Stimulated activated CD8-positive, alpha-beta memory T cell treated with anti-CD3 and anti-CD28 coated beads, Interleukin-4, amount 100 ng/mL, for 4 hours (primary cell): ENCODE results near the gene ILKAP.

Source experiments
- DNase-seq, 2 donors: peaks; one replicate each; pipeline ENCODE4 v3.0.0-alpha.2; 2020; ENCODE audit warnings: low read depth in 2 of 2, low spot score in 1 of 2

Gene ILKAP

GRCh38 chr2:238237431-238238135 is 34.1 kb upstream of the ILKAP start:
- no peak for DNase-seq

GRCh38 chr2:238236571-238236970 is 33.1 kb upstream of the ILKAP start:
- no peak for DNase-seq

GRCh38 chr2:238235856-238236255 is 32.4 kb upstream of the ILKAP start:
- DNase-seq, result no peak

GRCh38 chr2:238235331-238235732 is 31.8 kb upstream of the ILKAP start:
- no peak for DNase-seq

- DNase-seq, result no peak
Observed at GRCh38 chr2:238233625-238234024, 30.1 kb upstream of the ILKAP start.

GRCh38 chr2:238231809-238232208 is 28.3 kb upstream of the ILKAP start:
- DNase-seq, result no peak

- DNase-seq, result peak; percentile 42 to 60
Observed at GRCh38 chr2:238231251-238231793, 27.8 kb upstream of the ILKAP start.

- no peak for DNase-seq
Observed at GRCh38 chr2:238230699-238231098, 27.2 kb upstream of the ILKAP start.

GRCh38 chr2:238228700-238229099 is 25.2 kb upstream of the ILKAP start:
- no peak for DNase-seq

GRCh38 chr2:238227587-238228032 is 24.1 kb upstream of the ILKAP start:
- DNase-seq, result no peak

- no peak for DNase-seq
Observed at GRCh38 chr2:238226698-238227586, 23.4 kb upstream of the ILKAP start.

- DNase-seq, result no peak
Observed at GRCh38 chr2:238225911-238226697, 22.6 kb upstream of the ILKAP start.

- DNase-seq, result no peak
Observed at GRCh38 chr2:238225121-238225520, 21.6 kb upstream of the ILKAP start.

GRCh38 chr2:238224356-238225035 is 21.0 kb upstream of the ILKAP start:
- DNase-seq, result no peak

- DNase-seq, result no peak
Observed at GRCh38 chr2:238220892-238221521, 17.5 kb upstream of the ILKAP start.

- DNase-seq, result no peak
Observed at GRCh38 chr2:238220274-238220891, 16.9 kb upstream of the ILKAP start.

GRCh38 chr2:238216651-238217184 is 13.2 kb upstream of the ILKAP start:
- DNase-seq, result no peak

GRCh38 chr2:238207006-238207405 is 3.5 kb upstream of the ILKAP start:
- DNase-seq, result no peak

- no peak for DNase-seq
Observed at GRCh38 chr2:238203973-238204683, 633 bp upstream of the ILKAP start.
